Activated T-cell treated with anti-CD3 and anti-CD28 coated beads, Interleukin-2, amount 50 U/mL, for 4 hours (primary cell): ENCODE results near the gene ADIPOR2. TPM values are rescaled to one million over a fixed set of nuclear protein-coding genes. Genes with fewer than 3 reads are reported as not detected.

Experiments used
- ATAC-seq, 2 donors: fragments of 200-7000 bp; cut with Tn5 transposase; one replicate each; pipeline ENCODE4 v1.10.0; 2021
- DNase-seq: peaks from one replicate; pipeline ENCODE4 v3.0.0-alpha.2; 2020
- H3K27me3 Mint-ChIP-seq: one replicate; pipeline ENCODE4 v1.8.0; 2021; ENCODE audit warnings: low read depth, mixed read lengths
- H3K36me3 Mint-ChIP-seq: one replicate; pipeline ENCODE4 v1.8.0; 2022; ENCODE audit warnings: mixed read lengths; ENCODE audit not compliant: insufficient read depth
- H3K4me1 Mint-ChIP-seq: one replicate; pipeline ENCODE4 v1.8.0; 2021; ENCODE audit warnings: low read depth, mixed read lengths
- H3K4me3 Mint-ChIP-seq: one replicate; pipeline ENCODE4 v1.8.0; 2021; ENCODE audit warnings: mild to moderate bottlenecking, moderate library complexity, mixed read lengths
- H3K9me3 Mint-ChIP-seq: one replicate; pipeline ENCODE4 v1.8.0; 2021; ENCODE audit warnings: mixed read lengths
- total RNA-seq, 3 donors: library from RNA; stranded (reverse); gene quantifications; one replicate each; pipeline ENCODE4 v1.2.1, GENCODE V29; 2021

Gene ADIPOR2
- total RNA-seq, 3 donors from 2014 or later = 45.0 to 54.2 (median 46.8) TPM

DNA sequence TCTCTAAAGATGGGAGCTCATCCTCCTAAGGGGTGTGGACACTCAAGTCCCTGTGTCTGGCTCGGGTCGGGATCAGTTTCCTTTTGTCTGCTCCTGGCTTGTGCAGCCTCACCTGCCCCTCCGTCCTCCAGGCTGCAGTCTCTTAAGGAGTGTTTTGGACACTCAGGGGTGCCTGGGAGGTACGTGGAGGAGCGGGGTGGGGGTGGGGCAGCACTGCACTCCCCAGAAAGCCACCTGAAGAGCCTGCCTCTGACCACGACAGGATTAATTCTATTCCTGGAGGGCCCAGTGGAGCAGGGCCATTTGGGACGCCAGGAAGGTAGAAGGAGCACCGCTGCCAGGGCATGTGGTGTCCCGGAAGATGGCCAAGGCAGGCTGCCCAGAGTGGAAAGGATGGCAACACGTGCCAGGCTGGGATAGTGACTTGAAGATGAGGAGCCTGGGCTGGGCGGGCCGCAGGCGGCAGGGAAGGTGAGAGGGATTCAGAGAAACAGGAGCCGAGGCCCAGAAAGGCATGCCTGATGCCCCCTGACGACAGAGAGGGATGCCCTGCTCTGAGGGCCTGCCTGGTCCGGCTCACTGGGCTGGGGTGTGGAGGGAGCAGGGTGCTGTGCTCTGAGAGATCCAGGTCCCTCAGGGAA, 114.7 kb downstream of the ADIPOR2 start:
- no peak for DNase-seq
- Mint-ChIP-seq H3K9me3 (peaks cover 4% of the 10 kb centered on the region), H3K36me3 (no peaks in the 10 kb centered on the region), H3K4me1 (peaks cover 16% of the 10 kb centered on the region), H3K27me3 (no peaks in the 10 kb centered on the region), H3K4me3 (no peak overlapping the region)
- ATAC-seq = no peak

DNA sequence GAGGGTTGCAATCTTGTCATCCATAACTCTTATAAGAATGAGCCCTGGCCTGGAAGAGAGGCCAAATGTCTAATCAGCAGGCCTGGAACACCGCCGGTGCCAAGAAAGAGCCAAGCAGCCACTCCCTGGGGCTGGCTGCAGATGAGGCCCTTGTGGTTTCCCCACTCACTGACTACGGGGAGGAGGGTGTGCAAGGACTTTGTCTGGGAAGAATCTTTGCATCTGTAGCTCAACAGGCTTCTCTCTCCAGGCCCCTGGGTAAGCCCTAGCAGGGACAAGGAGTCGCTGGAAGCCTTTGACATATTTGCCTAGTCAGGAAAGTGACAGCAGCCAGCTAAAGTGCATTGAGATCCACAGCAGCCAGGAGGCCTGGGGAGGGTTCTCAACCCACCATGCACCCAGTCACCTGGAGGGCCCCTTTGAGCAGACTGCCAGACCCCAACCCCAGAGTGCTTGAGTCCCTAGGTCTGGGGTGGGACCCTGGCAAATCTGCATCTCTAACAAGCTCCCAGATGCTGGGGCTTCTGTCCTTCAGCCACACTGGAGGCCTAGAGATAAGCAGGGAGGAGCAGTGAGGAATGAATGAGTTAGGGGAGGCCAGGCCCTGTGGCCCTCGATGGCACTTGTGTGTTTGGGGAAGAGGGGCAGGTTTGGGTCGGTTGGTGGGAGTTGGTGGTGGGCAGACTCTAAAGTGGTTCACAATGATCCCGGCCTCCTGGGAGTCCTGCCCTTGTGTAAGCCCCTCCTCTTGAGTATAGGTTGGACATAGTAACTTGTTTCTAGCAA, 115.6 kb downstream of the ADIPOR2 start:
- no peaks in the 10 kb centered on the region for H3K27me3 Mint-ChIP-seq
- ATAC-seq = no peak
- peaks cover 16% of the 10 kb centered on the region for H3K4me1 Mint-ChIP-seq
- DNase-seq = no peak
- H3K36me3 Mint-ChIP-seq = no peaks in the 10 kb centered on the region
- H3K9me3 Mint-ChIP-seq = peaks cover 4% of the 10 kb centered on the region
- H3K4me3 Mint-ChIP-seq = no peak overlapping the region

DNA sequence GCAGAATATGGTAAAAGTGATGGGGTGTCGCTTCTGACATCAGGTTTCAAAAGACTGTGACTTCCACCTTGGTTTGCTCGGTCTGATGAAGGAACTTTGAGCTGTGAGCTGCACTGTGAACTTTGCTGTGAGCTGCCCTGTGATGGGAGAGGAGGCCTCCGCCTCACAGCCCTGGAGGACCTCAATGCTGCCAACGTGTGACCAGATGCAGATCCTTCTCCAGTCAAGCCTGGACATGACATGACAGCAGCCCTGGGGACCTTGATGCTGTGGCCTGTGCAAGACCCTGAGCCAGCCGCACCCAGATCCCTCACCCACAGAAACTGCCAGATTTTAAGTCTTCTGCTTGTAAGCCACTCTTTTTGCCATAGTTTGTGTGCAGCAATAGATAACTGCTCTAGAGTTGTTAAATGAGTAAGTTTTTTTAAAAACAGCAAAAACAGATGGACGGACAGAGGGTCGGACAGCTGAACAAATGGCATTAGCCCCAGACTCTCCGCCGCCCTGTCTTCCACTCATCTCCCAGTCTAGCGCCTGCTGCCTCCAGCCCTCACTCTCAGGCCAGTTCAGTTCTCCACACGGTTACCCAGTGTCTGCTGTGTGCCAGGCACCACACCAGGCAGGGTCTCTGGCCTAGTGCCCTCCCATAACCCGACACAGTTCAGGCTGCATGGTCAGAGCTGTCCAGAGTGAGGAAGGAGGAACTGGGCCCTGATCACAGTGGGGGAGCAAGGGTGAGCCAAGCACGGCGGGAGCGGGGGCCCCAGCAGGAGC, 116.4 kb downstream of the ADIPOR2 start:
- DNase-seq (no peak), ATAC-seq (no peak)
- H3K4me3 Mint-ChIP-seq = no peak overlapping the region
- no peaks in the 10 kb centered on the region for H3K27me3 Mint-ChIP-seq
- peaks cover 4% of the 10 kb centered on the region for H3K9me3 Mint-ChIP-seq
- peaks cover 16% of the 10 kb centered on the region for H3K4me1 Mint-ChIP-seq
- no peaks in the 10 kb centered on the region for H3K36me3 Mint-ChIP-seq

DNA sequence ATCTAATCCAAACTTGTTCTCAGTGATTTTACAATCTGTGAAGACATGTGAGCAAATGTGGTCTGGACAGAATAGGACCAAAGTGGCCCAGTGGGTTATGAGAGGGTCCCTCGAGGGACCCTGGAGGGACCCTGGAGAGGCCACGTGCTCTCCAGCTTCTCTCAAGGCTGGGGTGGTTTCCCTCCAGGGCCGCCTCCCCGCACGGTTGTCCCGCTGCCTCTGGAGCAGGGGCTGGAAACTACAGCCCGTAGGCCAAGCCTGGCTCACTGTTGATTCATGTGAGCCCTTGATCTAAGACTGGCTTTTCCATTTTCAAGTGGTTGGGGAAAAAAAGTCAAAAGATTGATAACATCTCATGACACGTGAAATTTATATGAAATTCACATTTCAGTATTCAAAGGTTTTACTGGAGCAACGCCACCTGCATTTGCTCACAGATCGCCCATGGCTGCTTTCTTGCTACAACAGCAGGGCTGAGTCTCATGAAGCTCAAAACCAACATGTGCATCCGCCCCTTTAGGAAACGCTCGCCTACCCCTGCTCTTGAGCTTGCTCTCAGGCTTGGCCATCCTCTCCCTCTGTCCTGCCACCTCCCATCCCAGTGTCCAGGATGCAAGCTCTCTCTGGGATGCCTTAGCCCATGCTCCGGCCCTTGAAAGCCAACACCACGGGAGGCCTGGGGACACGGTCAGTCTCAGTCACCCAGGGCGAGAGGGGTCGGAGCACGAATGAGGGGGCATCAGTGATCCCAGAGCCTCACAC, 117.3 kb downstream of the ADIPOR2 start:
- Mint-ChIP-seq H3K9me3 (peaks cover 4% of the 10 kb centered on the region), H3K27me3 (no peaks in the 10 kb centered on the region)

DNA sequence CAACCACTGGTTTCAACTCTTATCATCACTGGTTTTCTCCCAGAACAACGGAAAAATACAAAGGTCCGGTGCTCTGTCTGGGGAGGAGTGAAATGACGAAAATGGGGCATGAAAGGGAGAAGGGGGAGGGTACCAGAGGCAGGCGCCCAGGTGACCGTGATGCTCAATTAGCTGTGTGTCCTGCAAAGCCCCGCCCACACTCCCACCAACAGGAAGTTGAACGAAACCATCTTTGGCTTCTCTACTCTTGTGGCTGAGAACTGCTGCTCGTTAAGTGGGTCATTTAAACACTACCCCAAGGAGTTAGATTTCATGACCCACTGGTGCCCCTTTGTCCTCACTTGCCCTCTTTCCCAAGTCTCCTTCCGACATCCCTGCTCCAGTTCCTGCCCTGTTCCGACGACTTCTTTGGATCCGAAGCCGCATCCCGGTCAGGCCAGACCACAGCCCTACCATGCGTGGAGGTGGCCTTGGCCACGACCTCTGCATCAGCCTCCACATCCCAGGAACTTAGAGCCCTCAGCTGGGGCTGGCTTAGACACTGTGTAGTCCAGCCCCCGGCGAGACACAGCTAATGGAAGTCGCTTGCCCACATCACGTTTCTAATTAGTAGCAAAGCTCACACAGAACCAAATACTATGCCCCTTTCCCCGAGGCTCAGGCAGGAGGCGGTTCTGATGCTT, 118.1 kb downstream of the ADIPOR2 start:
- H3K36me3 Mint-ChIP-seq = no peaks in the 10 kb centered on the region
- no peak for ATAC-seq
- H3K9me3 Mint-ChIP-seq = peaks cover 4% of the 10 kb centered on the region
- DNase-seq = no peak
- peaks cover 16% of the 10 kb centered on the region for H3K4me1 Mint-ChIP-seq
- no peak overlapping the region for H3K4me3 Mint-ChIP-seq
- H3K27me3 Mint-ChIP-seq = no peaks in the 10 kb centered on the region

More for the DNA sequence above, 117.3 kb downstream of the ADIPOR2 start:
- DNase-seq (no peak), ATAC-seq (no peak)
- Mint-ChIP-seq H3K4me3 (no peak overlapping the region), H3K4me1 (peaks cover 16% of the 10 kb centered on the region), H3K36me3 (no peaks in the 10 kb centered on the region)

DNA sequence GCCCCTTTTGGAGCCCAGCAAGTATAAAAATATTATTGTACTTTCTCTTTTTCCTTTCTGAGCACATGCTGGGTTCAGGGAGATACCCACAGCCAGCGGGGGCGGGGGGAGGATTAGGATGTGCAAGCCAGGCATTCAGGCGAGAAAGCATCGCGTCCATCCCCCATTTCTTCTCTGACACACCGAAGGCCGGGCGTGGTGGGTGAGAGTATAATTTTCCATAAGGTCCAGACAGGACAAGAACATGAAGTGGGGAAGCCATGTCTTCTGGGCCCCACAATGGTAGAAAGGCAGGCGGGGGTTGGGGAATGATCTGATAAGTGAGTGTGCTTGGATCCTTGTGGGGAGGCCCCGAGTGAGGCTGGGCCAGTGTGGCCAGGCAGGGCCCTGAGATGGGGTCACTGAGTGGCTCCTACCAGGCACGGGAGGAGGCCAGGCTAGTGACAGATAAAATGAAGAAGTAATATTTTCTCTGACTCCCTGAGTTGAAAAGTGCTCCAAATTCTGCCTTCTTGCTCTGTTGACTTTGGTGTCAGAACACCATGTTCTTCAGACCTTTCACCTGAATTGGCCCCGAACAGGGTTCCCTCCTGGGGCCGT, 118.8 kb downstream of the ADIPOR2 start:
- Mint-ChIP-seq H3K9me3 (no peaks in the 10 kb centered on the region), H3K36me3 (no peaks in the 10 kb centered on the region), H3K4me3 (no peak overlapping the region), H3K4me1 (peaks cover 12% of the 10 kb centered on the region), H3K27me3 (peaks cover 2% of the 10 kb centered on the region)
- no peak for DNase-seq
- ATAC-seq = no peak

DNA sequence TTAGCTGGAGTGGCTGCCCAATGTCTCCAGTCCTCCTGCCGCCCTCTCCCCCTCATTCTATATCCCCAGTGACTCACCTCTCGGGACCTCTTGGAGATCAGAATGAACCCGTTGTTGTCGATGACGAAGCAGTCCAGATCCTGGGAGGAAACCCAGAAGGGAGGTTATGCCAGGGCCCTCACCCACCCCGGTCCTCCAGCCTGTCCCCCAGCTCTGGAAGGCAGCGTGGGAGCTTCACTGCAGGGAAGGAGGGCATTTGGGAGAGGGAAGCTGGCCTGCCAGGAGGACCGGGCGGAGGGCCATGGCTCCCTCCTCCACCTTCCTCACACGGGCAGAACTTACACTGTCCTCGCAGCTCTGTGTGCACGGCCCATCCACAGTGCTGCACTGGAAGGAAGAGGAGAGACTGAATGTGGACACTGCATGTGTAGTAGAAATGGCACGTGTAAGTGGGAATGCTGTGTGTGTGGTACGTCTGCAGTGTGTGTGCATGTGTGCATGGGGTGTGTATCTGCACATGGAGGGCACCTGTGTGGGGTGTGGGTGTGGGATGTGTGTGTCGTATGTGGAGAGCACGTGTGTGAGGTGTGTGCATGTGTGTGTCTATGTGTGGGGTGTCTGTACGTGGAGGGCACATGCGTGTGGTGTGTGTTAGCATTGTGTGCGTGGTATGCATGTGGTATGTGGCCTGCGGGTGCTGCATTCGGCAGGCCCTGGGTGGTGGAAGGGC, 119.5 kb downstream of the ADIPOR2 start:
- Mint-ChIP-seq H3K9me3 (no peaks in the 10 kb centered on the region), H3K36me3 (no peaks in the 10 kb centered on the region), H3K4me1 (peaks cover 10% of the 10 kb centered on the region), H3K27me3 (peaks cover 2% of the 10 kb centered on the region), H3K4me3 (peak overlapping the region; percentile 31)
- ATAC-seq = no peak
- DNase-seq = no peak

DNA sequence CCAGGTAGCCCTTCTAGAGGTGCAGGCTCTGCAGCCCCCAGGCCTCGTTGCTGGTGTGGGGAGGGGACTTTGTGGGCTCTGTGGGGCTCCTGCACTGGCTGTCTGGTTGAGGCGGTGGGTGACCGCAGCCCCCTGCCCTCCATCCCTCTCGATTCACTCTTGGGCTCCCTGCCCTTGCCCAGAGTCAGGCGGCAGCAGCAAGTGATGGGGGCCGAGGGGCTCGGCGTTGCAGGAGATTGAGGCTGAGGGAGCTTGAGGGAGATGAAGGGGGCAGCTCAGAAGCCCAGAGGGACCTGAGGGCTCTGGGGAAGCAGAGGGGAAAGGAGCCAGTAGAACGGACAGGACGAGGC, 120.0 kb downstream of the ADIPOR2 start:
- H3K9me3 Mint-ChIP-seq = no peaks in the 10 kb centered on the region
- DNase-seq = no peak

DNA sequence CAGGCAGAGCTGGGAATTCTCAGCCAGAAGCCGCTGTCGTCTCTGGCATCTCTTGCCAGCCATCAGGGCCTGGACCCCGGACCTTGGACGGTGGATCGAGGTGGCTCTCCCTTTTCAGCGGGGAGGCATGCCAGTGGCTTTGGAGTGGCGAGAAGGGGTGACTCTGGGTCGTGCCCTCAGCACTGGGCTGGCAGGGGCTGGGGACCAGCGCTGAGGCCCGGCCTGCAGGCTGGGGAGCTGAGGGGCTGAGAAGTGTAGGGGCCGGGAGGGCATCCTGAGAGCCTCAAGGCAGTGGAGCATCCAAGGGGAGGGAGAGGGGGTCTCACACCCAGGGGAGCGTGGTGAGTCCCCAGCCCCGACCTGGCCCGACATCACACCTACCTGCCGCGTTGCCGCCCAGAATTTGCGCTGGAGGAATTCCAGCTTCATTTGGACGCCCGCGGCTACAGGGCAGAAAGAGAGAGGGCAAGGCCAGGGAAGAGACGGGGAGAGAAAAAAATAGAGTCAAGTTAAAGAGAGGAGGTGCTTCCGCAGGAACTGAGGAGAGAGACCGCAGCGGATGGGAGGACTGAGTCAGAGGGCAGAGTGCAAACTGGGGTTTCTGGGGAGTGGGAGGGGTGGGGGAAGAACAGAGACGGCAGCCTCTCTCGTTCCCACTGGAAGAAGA, 120.5 kb downstream of the ADIPOR2 start:
- DNase-seq (peak; percentile 44), ATAC-seq (peak; percentile 51 to 69)
- Mint-ChIP-seq H3K4me1 (peaks cover 10% of the 10 kb centered on the region), H3K4me3 (peak overlapping the region; percentile 31), H3K27me3 (peaks cover 3% of the 10 kb centered on the region), H3K36me3 (no peaks in the 10 kb centered on the region), H3K9me3 (no peaks in the 10 kb centered on the region)

More for the DNA sequence above, 120.0 kb downstream of the ADIPOR2 start:
- Mint-ChIP-seq H3K4me3 (peak overlapping the region; percentile 31), H3K27me3 (peaks cover 2% of the 10 kb centered on the region), H3K36me3 (no peaks in the 10 kb centered on the region), H3K4me1 (peaks cover 10% of the 10 kb centered on the region)
- no peak for ATAC-seq

DNA sequence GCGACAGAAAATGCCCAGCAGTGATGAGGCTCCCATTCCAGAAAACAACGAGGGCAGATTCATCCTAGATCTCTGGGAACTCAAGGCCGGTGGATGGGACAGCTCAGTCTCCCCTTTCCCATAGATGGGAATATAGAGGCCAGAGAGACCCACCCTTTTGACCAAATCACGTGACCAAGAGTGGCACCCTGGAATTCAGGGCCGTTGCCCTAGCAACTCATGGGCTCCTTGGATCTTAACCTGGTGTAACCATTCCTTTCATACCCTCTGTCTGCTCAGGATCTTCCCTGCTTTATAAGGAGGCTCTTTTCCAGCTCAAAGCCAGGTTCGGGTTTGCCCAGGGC, 121.0 kb downstream of the ADIPOR2 start:
- Mint-ChIP-seq H3K4me1 (peaks cover 10% of the 10 kb centered on the region), H3K27me3 (peaks cover 4% of the 10 kb centered on the region), H3K4me3 (peak overlapping the region; percentile 31), H3K36me3 (no peaks in the 10 kb centered on the region), H3K9me3 (no peaks in the 10 kb centered on the region)
- DNase-seq (no peak), ATAC-seq (no peak)

DNA sequence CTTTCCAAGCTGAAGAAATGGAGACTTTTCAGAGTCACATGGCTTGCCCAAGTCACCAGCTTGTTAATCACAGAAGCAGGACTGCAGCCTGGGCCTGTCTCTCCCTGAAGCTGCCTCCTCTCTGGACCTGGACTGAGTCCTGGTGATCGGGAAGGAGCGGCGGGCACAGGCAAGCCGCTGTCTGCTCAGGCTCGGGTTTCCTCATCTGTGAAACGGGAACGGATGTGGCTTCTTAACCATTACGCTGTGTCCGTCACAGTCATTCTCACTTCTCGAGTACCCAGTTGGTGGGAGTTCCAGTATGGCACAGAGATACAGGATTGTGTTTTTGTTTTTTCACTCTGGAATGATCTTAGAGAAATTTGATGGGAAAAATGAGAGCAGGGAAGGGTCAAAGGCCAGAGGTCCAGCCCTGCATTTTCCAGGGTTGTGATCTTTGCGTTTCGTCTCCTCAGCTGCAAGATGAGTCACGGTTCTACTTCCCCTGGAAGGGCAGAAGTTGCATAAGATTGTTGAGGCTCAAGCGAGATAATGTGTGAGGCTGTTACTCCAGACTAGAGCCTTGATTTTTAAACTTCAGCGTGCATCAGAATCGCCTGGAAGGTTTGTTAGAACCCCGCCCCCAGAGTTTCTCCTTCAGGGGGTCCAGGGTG, 121.9 kb downstream of the ADIPOR2 start:
- peak overlapping the region; percentile 35 for H3K4me3 Mint-ChIP-seq
- H3K4me1 Mint-ChIP-seq = peaks cover 8% of the 10 kb centered on the region
- no peaks in the 10 kb centered on the region for H3K9me3 Mint-ChIP-seq
- DNase-seq (no peak), ATAC-seq (peak in 1 of 2 donors; percentile 23)
- H3K27me3 Mint-ChIP-seq = peaks cover 4% of the 10 kb centered on the region
- H3K36me3 Mint-ChIP-seq = no peaks in the 10 kb centered on the region

DNA sequence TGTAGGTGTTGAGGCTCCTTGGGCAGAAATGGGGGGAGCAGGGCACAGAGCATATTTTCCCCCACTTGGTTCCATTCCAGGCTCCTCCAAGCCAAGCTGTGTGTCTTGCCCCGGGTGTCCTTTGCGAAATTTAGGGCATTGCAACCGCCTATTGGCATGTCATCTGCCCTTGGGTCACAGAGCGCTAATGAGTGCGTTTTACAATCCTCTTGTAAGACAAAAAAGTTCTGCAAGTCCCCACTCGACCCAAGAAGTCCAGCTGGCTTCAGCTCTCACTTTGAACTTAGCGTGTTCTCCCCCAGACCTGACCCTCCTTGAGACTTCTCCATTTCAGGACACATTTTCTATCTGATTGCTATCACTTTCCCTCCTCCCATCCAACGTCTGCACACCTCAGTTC, 123.4 kb downstream of the ADIPOR2 start:
- DNase-seq (no peak), ATAC-seq (no peak)
- Mint-ChIP-seq H3K27me3 (peaks cover 9% of the 10 kb centered on the region), H3K9me3 (no peaks in the 10 kb centered on the region), H3K36me3 (no peaks in the 10 kb centered on the region), H3K4me3 (no peak overlapping the region), H3K4me1 (peaks cover 5% of the 10 kb centered on the region)
